ENCODE data around the gene FGD6.

FGD6 gene

DNA sequence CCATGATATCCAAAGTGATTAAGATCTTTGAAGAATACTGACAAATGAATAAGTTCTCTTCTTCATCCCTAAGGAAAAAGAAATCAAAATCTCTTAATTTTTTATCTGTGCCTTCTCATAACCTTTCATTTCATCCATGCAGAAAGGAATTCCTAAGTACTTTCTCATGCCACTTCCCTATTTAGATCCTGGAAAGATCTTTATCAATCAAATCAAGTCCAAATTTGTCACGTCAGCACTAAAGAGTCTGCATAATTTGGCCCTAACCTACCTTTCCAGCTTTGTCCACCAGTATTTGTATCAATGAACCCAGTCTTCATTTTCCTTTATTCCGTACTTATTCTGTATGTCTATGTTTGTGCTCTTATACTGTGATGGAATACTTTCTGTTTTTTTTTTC is 41.5 kb upstream of the FGD6 start:
- TF ChIP-seq, protein P1, sequence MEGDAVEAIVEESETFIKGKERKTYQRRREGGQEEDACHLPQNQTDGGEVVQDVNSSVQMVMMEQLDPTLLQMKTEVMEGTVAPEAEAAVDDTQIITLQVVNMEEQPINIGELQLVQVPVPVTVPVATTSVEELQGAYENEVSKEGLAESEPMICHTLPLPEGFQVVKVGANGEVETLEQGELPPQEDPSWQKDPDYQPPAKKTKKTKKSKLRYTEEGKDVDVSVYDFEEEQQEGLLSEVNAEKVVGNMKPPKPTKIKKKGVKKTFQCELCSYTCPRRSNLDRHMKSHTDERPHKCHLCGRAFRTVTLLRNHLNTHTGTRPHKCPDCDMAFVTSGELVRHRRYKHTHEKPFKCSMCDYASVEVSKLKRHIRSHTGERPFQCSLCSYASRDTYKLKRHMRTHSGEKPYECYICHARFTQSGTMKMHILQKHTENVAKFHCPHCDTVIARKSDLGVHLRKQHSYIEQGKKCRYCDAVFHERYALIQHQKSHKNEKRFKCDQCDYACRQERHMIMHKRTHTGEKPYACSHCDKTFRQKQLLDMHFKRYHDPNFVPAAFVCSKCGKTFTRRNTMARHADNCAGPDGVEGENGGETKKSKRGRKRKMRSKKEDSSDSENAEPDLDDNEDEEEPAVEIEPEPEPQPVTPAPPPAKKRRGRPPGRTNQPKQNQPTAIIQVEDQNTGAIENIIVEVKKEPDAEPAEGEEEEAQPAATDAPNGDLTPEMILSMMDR (IDR thresholded peaks at IDR 0.05; ENCODE audit: low read depth, low read length, missing control alignments): no peak
- DNase-seq (ENCODE audit: extremely low read depth, low read depth): no peak
- no peak overlapping the region for H3K4me3 ChIP-seq (replicated peaks; ENCODE audit: low read depth, low read length)

DNA sequence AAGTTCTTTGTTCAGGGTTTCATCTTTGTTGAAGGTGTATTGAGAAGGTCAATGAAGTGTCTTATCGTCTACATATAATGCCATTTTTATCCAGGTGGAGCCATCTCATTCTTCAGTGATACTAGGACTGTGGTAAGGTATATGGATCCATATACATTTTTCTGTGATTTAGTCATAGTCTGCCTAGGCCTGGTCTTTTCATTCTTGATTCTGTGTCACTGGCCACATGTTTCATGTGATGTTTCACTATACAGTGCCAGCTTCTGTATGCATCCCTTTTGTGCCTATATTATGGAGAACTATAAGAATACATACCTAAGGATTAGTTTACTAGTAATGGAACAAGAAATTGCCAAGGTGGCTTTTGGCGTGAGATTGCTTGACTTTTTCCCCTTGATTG is 40.9 kb upstream of the FGD6 start:
- no peak for DNase-seq (ENCODE audit: extremely low read depth, low read depth)
- no peak overlapping the region for H3K4me3 ChIP-seq (replicated peaks; ENCODE audit: low read depth, low read length)
- TF ChIP-seq, protein P1 (IDR thresholded peaks at IDR 0.05; ENCODE audit: low read depth, low read length, missing control alignments): no peak

DNA sequence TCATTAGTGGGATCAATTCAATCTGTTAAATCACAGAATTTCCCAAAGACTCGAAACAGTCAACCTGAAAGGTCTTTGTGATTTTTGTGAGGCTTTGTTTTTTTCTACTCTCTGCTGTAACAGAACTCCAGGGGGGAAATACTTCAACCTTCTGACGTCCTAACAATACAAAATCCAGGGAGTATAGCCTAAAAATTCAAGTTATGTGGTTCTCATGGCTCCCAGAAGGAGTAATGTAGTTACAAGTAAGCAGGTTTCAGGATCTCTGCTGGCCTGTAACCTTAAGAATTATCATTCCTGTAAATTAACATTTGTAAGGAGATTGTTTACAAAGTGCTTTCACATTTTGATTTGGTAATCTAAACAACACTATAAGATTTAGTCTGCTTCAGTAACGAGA is 40.3 kb upstream of the FGD6 start:
- TF ChIP-seq, protein P1 (IDR thresholded peaks at IDR 0.05; ENCODE audit: low read depth, low read length, missing control alignments): no peak
- no peak overlapping the region for H3K4me3 ChIP-seq (replicated peaks; ENCODE audit: low read depth, low read length)
- DNase-seq (ENCODE audit: extremely low read depth, low read depth): no peak

DNA sequence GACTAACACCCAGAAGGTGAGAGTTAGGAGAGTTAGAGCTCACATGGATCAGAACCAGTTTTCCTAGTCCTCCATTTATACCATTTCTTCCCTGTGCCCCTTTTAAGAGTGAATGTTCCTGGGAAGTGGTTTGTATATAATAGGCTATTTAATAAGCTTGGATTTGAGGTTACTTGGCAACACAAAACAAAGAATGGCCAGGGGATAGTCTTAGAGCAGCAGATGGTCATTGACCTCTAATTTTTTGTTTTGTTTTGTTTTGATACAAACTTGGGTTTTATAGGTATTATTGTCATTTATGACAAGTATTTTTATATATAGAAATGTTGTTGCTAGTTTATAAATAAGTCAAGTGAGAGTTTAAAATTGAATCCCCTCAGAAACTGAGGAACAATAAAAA is 36.1 kb upstream of the FGD6 start:
- DNase-seq (ENCODE audit: extremely low read depth, low read depth): no peak
- TF ChIP-seq, protein P1 (IDR thresholded peaks at IDR 0.05; ENCODE audit: low read depth, low read length, missing control alignments): no peak
- no peak overlapping the region for H3K4me3 ChIP-seq (replicated peaks; ENCODE audit: low read depth, low read length)

DNA sequence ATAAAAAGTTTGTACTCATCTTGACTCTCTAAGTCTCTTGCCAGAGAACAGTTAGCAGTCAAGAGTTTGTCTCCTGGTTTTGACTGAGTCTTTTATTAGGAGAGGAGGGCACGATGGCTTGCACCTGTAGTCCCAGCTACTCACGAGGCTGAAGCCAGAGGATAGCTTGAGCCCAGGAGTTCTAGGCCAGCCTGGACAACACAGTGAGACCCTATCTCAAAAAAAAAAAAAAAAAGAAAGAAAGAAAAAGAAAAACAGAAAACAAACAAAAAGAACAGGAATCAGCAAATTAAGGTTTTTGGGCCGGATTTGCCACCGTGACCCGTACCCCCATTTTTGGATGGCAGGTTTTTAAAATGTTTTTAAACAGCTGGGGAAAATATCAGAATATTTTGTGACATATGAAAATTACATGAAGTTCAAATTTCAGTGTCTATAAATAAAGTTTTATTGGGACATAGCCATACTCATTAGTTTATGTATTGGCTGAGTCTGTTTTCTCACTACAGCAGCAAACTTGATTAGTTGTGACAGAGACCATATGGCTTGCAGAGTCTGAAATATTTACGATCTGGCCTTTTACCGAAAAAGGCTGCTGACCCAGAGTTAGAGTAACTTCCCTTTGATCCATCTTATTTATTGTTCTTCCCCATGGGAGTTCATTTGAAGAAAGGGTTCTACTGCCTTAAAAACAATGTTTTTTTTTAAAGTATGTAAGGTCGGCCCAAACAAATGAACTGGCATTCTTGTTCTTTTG is 31.5 kb upstream of the FGD6 start:
- H3K4me3 ChIP-seq (replicated peaks; ENCODE audit: low read depth, low read length): no peak overlapping the region
- peak; percentile 44 for DNase-seq (ENCODE audit: extremely low read depth, low read depth)

DNA sequence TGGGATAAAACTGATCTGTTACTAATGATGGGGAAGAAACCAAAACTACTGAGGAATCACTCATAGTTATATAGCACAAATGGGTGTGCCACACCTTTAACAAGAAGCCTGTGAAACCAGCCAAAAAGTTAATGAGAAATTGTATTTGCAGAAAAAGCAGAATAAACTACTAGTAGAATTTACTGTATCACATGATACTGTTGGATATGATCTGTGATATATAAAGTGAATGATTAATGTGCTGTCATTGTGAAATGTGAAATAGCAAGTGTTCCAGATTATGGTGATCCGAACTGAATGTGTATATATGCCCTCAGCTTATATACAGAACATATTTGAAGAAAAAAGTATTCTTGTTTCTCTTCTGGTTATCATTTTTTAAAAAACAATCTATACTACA is 30.8 kb upstream of the FGD6 start:
- no peak for DNase-seq (ENCODE audit: extremely low read depth, low read depth)
- TF ChIP-seq, protein P1 (IDR thresholded peaks at IDR 0.05; ENCODE audit: low read depth, low read length, missing control alignments): no peak
- H3K4me3 ChIP-seq (replicated peaks; ENCODE audit: low read depth, low read length): no peak overlapping the region

More for the DNA sequence above, 31.5 kb upstream of the FGD6 start:
- TF ChIP-seq, protein P1 (IDR thresholded peaks at IDR 0.05; ENCODE audit: low read depth, low read length, missing control alignments): no peak

DNA sequence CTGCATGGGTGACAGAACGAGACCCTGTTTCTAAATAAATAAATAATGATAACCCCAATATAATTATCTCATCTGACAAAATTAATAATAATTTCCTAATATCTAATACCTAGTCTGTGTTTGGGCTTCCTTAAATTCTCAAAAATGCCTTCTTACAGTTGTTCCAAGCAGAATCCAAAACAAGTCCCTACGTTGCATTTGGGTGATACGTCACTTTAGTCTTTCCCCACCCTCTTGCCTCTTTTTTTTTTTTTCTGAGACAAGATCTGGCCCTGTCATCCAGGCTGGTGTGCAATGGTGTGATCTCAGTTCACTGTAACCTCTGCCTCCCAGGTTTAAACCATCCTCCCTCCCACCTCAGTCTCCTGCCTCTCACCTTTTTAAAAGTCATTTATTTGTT is 27.1 kb upstream of the FGD6 start:
- no peak for DNase-seq (ENCODE audit: extremely low read depth, low read depth)
- TF ChIP-seq, protein P1 (IDR thresholded peaks at IDR 0.05; ENCODE audit: low read depth, low read length, missing control alignments): no peak
- H3K4me3 ChIP-seq (replicated peaks; ENCODE audit: low read depth, low read length): no peak overlapping the region

Data from HFF-Myc (cell line).